K562 (cell line): ENCODE results near the gene TNNI2. TPM values are rescaled to one million over a fixed set of nuclear protein-coding genes. Genes with fewer than 3 reads are reported as not detected.

Experiments
- ETV1 ChIP-seq: fragments of 450-650 bp; conservative IDR thresholded peaks from 2 replicates; pipeline ENCODE4 v1.6.1; 2016; ENCODE audit warnings: missing genetic modification characterization, control low read depth, low read depth, missing compliant biosample characterization
- FIP1L1 ChIP-seq: fragments of 200-400 bp; formaldehyde crosslinking; IDR thresholded peaks from 2 replicates; pipeline ENCODE4 v1.6.1; 2018; ENCODE audit warnings: mild to moderate bottlenecking, low read depth, low read length; ENCODE audit not compliant: poor library complexity, severe bottlenecking
- HDAC1 ChIP-seq, 2 experiments: fragments of 450-650 bp; IDR thresholded peaks; 2 replicates each; pipeline ENCODE4 v1.6.1; 2016 to 2017; ENCODE audit warnings: inconsistent platforms in 1 of 2, mild to moderate bottlenecking in 1 of 2, moderate library complexity in 1 of 2
- HSF4 ChIP-seq: fragments of 250-450 bp; sonication (Bioruptor Pico); IDR thresholded peaks from 2 replicates; pipeline ENCODE4 v2.1.2; 2022; ENCODE audit warnings: mild to moderate bottlenecking, moderate library complexity, borderline replicate concordance
- JUNB ChIP-seq: fragments of 450-650 bp; formaldehyde crosslinking; conservative IDR thresholded peaks from 2 replicates; pipeline ENCODE4 v1.4.0; 2020; ENCODE audit warnings: mild to moderate bottlenecking
- NFE2L1 ChIP-seq: fragments of 450-650 bp; IDR thresholded peaks from 2 replicates; pipeline ENCODE4 v1.6.1; 2016; ENCODE audit warnings: missing genetic modification characterization, low read depth, mild to moderate bottlenecking, missing compliant biosample characterization, moderate library complexity, borderline replicate concordance
- PCBP2 ChIP-seq: fragments of 200-400 bp; formaldehyde crosslinking; IDR thresholded peaks from 2 replicates; pipeline ENCODE4 v1.6.1; 2018; ENCODE audit warnings: low read length, low read depth, mild to moderate bottlenecking, moderate library complexity; ENCODE audit not compliant: poor library complexity, severe bottlenecking
- POLR3A ChIP-seq: IDR thresholded peaks from 2 replicates; pipeline ENCODE4 v1.6.1; 2011; ENCODE audit warnings: borderline replicate concordance, mild to moderate bottlenecking, moderate library complexity; ENCODE audit not compliant: insufficient read length, insufficient read depth; ENCODE audit errors: extremely low read depth
- RBM14 ChIP-seq: fragments of 200-400 bp; formaldehyde crosslinking; IDR thresholded peaks from 2 replicates; pipeline ENCODE4 v1.6.1; 2018; ENCODE audit warnings: low read depth, mild to moderate bottlenecking, low read length, moderate library complexity, borderline replicate concordance; ENCODE audit not compliant: insufficient read depth
- SNIP1 ChIP-seq: fragments of 450-650 bp; IDR thresholded peaks from 2 replicates; pipeline ENCODE4 v1.7.1; 2017; ENCODE audit warnings: low read depth, mild to moderate bottlenecking
- TGIF2 ChIP-seq: sonication (generic); formaldehyde crosslinking; IDR thresholded peaks from 2 replicates; pipeline ENCODE4 v1.8.1; 2022; ENCODE audit warnings: mild to moderate bottlenecking, missing genetic modification reagents, moderate library complexity
- THRAP3 ChIP-seq: fragments of 450-650 bp; IDR thresholded peaks from 2 replicates; pipeline ENCODE4 v1.6.1; 2016; ENCODE audit warnings: mild to moderate bottlenecking, inconsistent platforms, borderline replicate concordance
- ZNF695 ChIP-seq: fragments of 450-650 bp; formaldehyde crosslinking; IDR thresholded peaks from 2 replicates; pipeline ENCODE4 v1.4.0; 2020; ENCODE audit warnings: mild to moderate bottlenecking, moderate library complexity
- ZNF75A ChIP-seq: fragments of 450-650 bp; formaldehyde crosslinking; IDR thresholded peaks from 2 replicates; pipeline ENCODE4 v1.4.0; 2020; ENCODE audit warnings: mild to moderate bottlenecking
- polyA plus RNA-seq, 8 experiments: library from polyadenylated mRNA; depleted of rRNA in 4 of 8; stranded (reverse) in 5 of 8; unstranded in 3 of 8; fragments of >200 nt; fragmentation: Nextera tagmentation in 2 of 8; fragmentation: Illumina TruSeq in 1 of 8; extraction: Ambion mirVana in 2 of 8; extraction: Trizol in 1 of 8; gene quantifications; 2 replicates each; pipeline versions ENCODE4 v1.2.1 to v1.2.3, GENCODE V29; 2011 to 2014; ENCODE audit warnings: inconsistent platforms in 1 of 8, missing spikeins in 1 of 8
- total RNA-seq, 7 experiments: library from RNA; depleted of rRNA in 6 of 7; stranded (reverse); fragments of >200 nt in 6 of 7; fragmentation: Illumina TruSeq in 2 of 7; extraction: Trizol in 2 of 7; gene quantifications; 2 replicates each; pipeline versions ENCODE4 v1.2.1 to v1.2.3, GENCODE V29; 2011 to 2021; ENCODE audit warnings: low replicate concordance in 1 of 7
- TF ChIP-seq, protein P1 (sequence below): sonication (generic); formaldehyde crosslinking; IDR thresholded peaks from 2 replicates; pipeline ENCODE4 v1.8.1; 2023; ENCODE audit warnings: mild to moderate bottlenecking, missing genetic modification reagents
- TF ChIP-seq, protein P2 (sequence below), 2 experiments: fragments of 250-450 bp in 1 of 2; fragments of 450-650 bp in 1 of 2; sonication (Bioruptor Pico) in 1 of 2; IDR thresholded peaks; 2 replicates each; pipeline versions ENCODE4 v1.6.1 to v1.8.0; 2016 to 2021; ENCODE audit warnings: mild to moderate bottlenecking in 2 of 2, moderate library complexity in 2 of 2, missing compliant biosample characterization in 1 of 2, missing genetic modification characterization in 1 of 2
- TF ChIP-seq, protein P3 (sequence below): fragments of 250-450 bp; sonication (Bioruptor Pico); IDR thresholded peaks from 2 replicates; pipeline ENCODE4 v1.9.0; 2021; ENCODE audit warnings: mild to moderate bottlenecking
- TF ChIP-seq, protein P4 (sequence below), 2 experiments: IDR thresholded peaks; 2 replicates each; pipeline ENCODE4 v1.6.1; 2012; ENCODE audit warnings: improper control_type of control experiment in 2 of 2, low read depth in 2 of 2, low read length in 2 of 2, borderline replicate concordance in 1 of 2
- TF ChIP-seq, protein P5 (sequence below): fragments of 250-450 bp; sonication (Bioruptor Pico); IDR thresholded peaks from 2 replicates; pipeline ENCODE4 v1.9.0; 2021; ENCODE audit warnings: mild to moderate bottlenecking, inconsistent platforms

Gene TNNI2
- total and polyA plus RNA-seq, 9 of the 15 experiments (the other 6 are each of a cell fraction or from before 2014, with no cell fraction given), result not detected

DNA sequence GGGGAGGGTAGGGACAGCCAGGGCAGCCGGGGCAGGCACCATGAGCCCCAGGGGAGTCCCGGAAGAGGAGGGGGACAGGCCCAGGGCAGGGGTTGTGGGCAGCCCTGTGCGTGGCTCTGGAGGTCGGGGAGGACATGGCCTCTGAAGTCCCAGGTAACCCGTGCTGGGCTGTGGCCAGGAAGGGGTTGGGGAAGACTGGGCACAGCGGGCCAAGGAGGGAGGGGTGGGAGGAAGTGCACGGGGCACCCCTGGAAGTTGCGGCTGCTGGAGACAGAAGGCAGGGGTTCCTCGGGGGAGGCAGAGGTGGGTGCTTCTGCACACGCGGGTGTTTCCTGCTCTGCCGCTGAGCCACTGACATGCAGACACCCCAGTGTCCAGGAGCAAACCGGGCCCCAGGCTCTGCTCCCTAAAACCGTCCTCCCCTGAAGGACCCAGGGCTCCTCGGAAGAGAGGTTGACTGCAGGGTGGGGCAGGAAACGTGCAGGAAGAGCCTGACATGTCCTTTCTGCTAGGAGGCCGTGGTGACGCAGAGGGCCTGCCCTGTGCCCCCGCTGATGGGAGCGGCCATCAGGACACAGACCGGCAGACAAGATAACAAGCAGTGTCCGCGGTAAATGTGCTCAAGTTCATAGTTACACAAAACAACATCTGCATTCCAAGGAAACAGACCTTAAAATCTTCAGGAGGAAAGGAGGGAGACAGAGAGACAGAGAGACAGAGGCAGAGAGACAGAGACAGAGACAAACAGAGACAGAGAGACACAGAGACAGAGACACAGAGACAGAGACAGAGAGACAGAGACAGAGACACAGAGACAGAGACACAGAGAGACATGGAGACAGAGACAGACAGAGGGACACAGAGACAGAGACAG lies 5.7 kb downstream of the TNNI2 start (continued):
- TF ChIP-seq, protein P1, sequence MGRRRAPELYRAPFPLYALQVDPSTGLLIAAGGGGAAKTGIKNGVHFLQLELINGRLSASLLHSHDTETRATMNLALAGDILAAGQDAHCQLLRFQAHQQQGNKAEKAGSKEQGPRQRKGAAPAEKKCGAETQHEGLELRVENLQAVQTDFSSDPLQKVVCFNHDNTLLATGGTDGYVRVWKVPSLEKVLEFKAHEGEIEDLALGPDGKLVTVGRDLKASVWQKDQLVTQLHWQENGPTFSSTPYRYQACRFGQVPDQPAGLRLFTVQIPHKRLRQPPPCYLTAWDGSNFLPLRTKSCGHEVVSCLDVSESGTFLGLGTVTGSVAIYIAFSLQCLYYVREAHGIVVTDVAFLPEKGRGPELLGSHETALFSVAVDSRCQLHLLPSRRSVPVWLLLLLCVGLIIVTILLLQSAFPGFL (CRISPR knock-in tag), result no peak
- TF ChIP-seq SNIP1, result no peak
- no peak; the same call in 1 of the 2 replicates for TF ChIP-seq ETV1 (tag)
- TF ChIP-seq, protein P2, sequence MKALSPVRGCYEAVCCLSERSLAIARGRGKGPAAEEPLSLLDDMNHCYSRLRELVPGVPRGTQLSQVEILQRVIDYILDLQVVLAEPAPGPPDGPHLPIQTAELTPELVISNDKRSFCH (CRISPR knock-in tag; IDR thresholded peaks at IDR 0.05), result no peak
- TF ChIP-seq, protein P2 (tag; IDR thresholded peaks at IDR 0.05), result no peak; the same call in 1 of the 2 replicates
- no peak for TF ChIP-seq RBM14
- TF ChIP-seq HDAC1 (IDR thresholded peaks at IDR 0.05), result peak in 1 of 2 experiments; percentile 75; a peak in 2 of 4 replicates
- TF ChIP-seq TGIF2 (CRISPR knock-in tag), result no peak
- TF ChIP-seq, protein P3, sequence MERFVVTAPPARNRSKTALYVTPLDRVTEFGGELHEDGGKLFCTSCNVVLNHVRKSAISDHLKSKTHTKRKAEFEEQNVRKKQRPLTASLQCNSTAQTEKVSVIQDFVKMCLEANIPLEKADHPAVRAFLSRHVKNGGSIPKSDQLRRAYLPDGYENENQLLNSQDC (CRISPR knock-in tag), result no peak
- TF ChIP-seq FIP1L1, result no peak
- TF ChIP-seq POLR3A, result no peak
- TF ChIP-seq, protein P4, sequence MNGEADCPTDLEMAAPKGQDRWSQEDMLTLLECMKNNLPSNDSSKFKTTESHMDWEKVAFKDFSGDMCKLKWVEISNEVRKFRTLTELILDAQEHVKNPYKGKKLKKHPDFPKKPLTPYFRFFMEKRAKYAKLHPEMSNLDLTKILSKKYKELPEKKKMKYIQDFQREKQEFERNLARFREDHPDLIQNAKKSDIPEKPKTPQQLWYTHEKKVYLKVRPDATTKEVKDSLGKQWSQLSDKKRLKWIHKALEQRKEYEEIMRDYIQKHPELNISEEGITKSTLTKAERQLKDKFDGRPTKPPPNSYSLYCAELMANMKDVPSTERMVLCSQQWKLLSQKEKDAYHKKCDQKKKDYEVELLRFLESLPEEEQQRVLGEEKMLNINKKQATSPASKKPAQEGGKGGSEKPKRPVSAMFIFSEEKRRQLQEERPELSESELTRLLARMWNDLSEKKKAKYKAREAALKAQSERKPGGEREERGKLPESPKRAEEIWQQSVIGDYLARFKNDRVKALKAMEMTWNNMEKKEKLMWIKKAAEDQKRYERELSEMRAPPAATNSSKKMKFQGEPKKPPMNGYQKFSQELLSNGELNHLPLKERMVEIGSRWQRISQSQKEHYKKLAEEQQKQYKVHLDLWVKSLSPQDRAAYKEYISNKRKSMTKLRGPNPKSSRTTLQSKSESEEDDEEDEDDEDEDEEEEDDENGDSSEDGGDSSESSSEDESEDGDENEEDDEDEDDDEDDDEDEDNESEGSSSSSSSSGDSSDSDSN (IDR thresholded peaks at IDR 0.05; ENCODE audit: borderline replicate concordance in 1 of 2, low read depth in 2 of 2, low read length in 2 of 2), result peak in 1 of 2 experiments; percentile 47; a peak in 1 of 4 replicates
- TF ChIP-seq JUNB (CRISPR knock-in tag), result no peak
- TF ChIP-seq PCBP2, result no peak
- TF ChIP-seq ZNF695 (CRISPR knock-in tag), result no peak
- TF ChIP-seq THRAP3, result peak; percentile 80; the same call in 1 of the 2 replicates
- TF ChIP-seq, protein P5, sequence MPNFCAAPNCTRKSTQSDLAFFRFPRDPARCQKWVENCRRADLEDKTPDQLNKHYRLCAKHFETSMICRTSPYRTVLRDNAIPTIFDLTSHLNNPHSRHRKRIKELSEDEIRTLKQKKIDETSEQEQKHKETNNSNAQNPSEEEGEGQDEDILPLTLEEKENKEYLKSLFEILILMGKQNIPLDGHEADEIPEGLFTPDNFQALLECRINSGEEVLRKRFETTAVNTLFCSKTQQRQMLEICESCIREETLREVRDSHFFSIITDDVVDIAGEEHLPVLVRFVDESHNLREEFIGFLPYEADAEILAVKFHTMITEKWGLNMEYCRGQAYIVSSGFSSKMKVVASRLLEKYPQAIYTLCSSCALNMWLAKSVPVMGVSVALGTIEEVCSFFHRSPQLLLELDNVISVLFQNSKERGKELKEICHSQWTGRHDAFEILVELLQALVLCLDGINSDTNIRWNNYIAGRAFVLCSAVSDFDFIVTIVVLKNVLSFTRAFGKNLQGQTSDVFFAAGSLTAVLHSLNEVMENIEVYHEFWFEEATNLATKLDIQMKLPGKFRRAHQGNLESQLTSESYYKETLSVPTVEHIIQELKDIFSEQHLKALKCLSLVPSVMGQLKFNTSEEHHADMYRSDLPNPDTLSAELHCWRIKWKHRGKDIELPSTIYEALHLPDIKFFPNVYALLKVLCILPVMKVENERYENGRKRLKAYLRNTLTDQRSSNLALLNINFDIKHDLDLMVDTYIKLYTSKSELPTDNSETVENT (CRISPR knock-in tag), result no peak
- TF ChIP-seq HSF4, result no peak
- no peak for TF ChIP-seq ZNF75A (CRISPR knock-in tag)
- no peak for TF ChIP-seq NFE2L1
